H1 (cell line): ENCODE measurements around the gene ANKFY1. TPM values are rescaled to one million over a fixed set of nuclear protein-coding genes. Genes with fewer than 3 reads are reported as not detected.
A peak's percentile ranks its signal among the peaks of the same experiment; 100 is the strongest.

Experiments
- BRCA1 ChIP-seq: IDR thresholded peaks from 2 replicates; pipeline ENCODE4 v1.6.1; 2012; ENCODE audit warnings: low read depth, low read length, improper control_type of control experiment
- CHD7 ChIP-seq: fragments of 300-600 bp; sonication (generic); IDR thresholded peaks from 2 replicates; pipeline ENCODE4 v1.7.1; 2012; ENCODE audit warnings: low read length, moderate library complexity, mild to moderate bottlenecking, inconsistent platforms; ENCODE audit not compliant: insufficient replicate concordance
- HDAC2 ChIP-seq, 2 experiments: fragments of 300-600 bp in 1 of 2; sonication (generic) in 1 of 2; IDR thresholded peaks; 2 replicates each; pipeline ENCODE4 v1.6.1; 2011 to 2012; ENCODE audit warnings: low read depth in 2 of 2, low read length in 2 of 2, mild to moderate bottlenecking in 2 of 2, moderate library complexity in 2 of 2, borderline replicate concordance in 1 of 2, inconsistent platforms in 1 of 2
- PHF8 ChIP-seq: fragments of 200-600 bp; sonication (generic); conservative IDR thresholded peaks from 2 replicates; pipeline ENCODE4 v1.7.1; 2012; ENCODE audit warnings: low read depth, mild to moderate bottlenecking, inconsistent platforms, low read length, moderate library complexity
- RXRA ChIP-seq: IDR thresholded peaks from 2 replicates; pipeline ENCODE4 v1.6.1; 2011; ENCODE audit warnings: low read depth, mild to moderate bottlenecking, low read length, moderate library complexity; ENCODE audit not compliant: insufficient read depth
- polyA plus RNA-seq, 7 experiments: library from polyadenylated mRNA; depleted of rRNA in 3 of 7; stranded (reverse) in 5 of 7; unstranded in 2 of 7; fragments of >200 nt in 5 of 7; fragments of 200-250 nt in 2 of 7; gene quantifications; 1 replicate in 5 of 7; 2 replicates in 1 of 7; 4 replicates in 1 of 7; pipeline versions ENCODE4 v1.2.1 to v1.2.3, GENCODE V29; 2011 to 2013; ENCODE audit warnings: missing spikeins in 2 of 7, mixed read lengths in 2 of 7
- total RNA-seq: library from RNA; stranded (reverse); fragmentation: NEBNext Ultra II Directional; extraction: Animal tissue kit (Norgen Biotek cat#: 25700); gene quantifications from 2 replicates; pipeline ENCODE4 v1.2.1, GENCODE V29; 2021

ANKFY1 gene
- total and polyA plus RNA-seq, 2 of the 8 experiments (the other 6 are each of a cell fraction or from before 2014, with no cell fraction given), result 28.3 to 45.3 TPM

GRCh38 chr17:4142107-4142900 is 121.5 kb downstream of the ANKFY1 start (continued):
- no peak for TF ChIP-seq CHD7
- peak in 1 of 2 experiments; percentile 71; a peak in 2 of 4 replicates for TF ChIP-seq HDAC2 (IDR thresholded peaks at IDR 0.05; ENCODE audit: borderline replicate concordance in 1 of 2, low read depth in 2 of 2, low read length in 2 of 2)
- TF ChIP-seq RXRA, result no peak
- no peak for TF ChIP-seq BRCA1
- TF ChIP-seq PHF8, result no peak
- TF ChIP-seq, all 59 proteins: peak for 1
